A549 treated with Mapracorat at 1 μM for 4 hours (cell line): ENCODE measurements around the gene NRBF2. TPM values are rescaled to one million over a fixed set of nuclear protein-coding genes. Genes with fewer than 3 reads are reported as not detected.

Source experiments
- total RNA-seq: library from RNA; stranded (reverse); fragments of 200-300 nt; extraction: Qiagen RNA extraction; gene quantifications from 5 replicates; pipeline ENCODE4 v1.2.3, GENCODE V29; 2022

Gene NRBF2
- total RNA-seq, result 18.5 to 27.3 TPM (median 20.2 TPM) in 5 replicates

GRCh38 chr10:63133056-63133820 lies at the start of gene NRBF2:
TSS of gene NRBF2 (plus strand) at chr10:63133328. CDS start at chr10:63133471, 143 bp downstream.

